Activated T-helper 17 cell treated with anti-CD3 and anti-CD28 coated beads, Interleukin-2, amount 50 U/mL, for 72 hours (primary cell): ENCODE data around the gene SLC26A9. TPM values are rescaled to one million over a fixed set of nuclear protein-coding genes. Genes with fewer than 3 reads are reported as not detected.
A peak's percentile ranks its signal among the peaks of the same experiment; 100 is the strongest.

Experiments used
- ATAC-seq: fragments of 150-1000 bp; cut with Tn5 transposase; replicated peaks from 2 replicates; pipeline ENCODE4 v1.10.0; 2021; ENCODE audit warnings: mild to moderate bottlenecking, moderate library complexity
- H3K27ac Mint-ChIP-seq: one replicate; pipeline ENCODE4 v1.8.0; 2022; ENCODE audit warnings: mixed read lengths
- H3K27me3 Mint-ChIP-seq: one replicate; pipeline ENCODE4 v1.8.0; 2022; ENCODE audit warnings: mixed read lengths
- H3K36me3 Mint-ChIP-seq: one replicate; pipeline ENCODE4 v1.8.0; 2022; ENCODE audit warnings: low read depth, mild to moderate bottlenecking, mixed read lengths
- H3K4me1 Mint-ChIP-seq: one replicate; pipeline ENCODE4 v1.8.0; 2022; ENCODE audit warnings: mixed read lengths
- H3K4me3 Mint-ChIP-seq: one replicate; pipeline ENCODE4 v1.8.0; 2022; ENCODE audit warnings: mild to moderate bottlenecking, mixed read lengths
- H3K9me3 Mint-ChIP-seq: one replicate; pipeline ENCODE4 v1.8.0; 2022; ENCODE audit warnings: mixed read lengths
- total RNA-seq, 2 donors: library from RNA; stranded (reverse); gene quantifications; one replicate each; pipeline ENCODE4 v1.2.3, GENCODE V29; 2022

Gene SLC26A9
- not detected for total RNA-seq

- Mint-ChIP-seq H3K27me3 (peaks cover 60% of the 10 kb centered on the region), H3K9me3 (no peaks in the 10 kb centered on the region), H3K36me3 (no peaks in the 10 kb centered on the region), H3K4me1 (no peaks in the 10 kb centered on the region), H3K4me3 (no peak within 1 kb of the TSS), H3K27ac (no peak within 1 kb of the TSS)
- no peak for ATAC-seq
Observed at GRCh38 chr1:205943245-205943644, at the start of gene SLC26A9. SLC26A9 (minus strand) TSS chr1:205943456; CDS start chr1:205935820, 7,636 bp downstream.

GRCh38 chr1:205992218-205992882, 49.1 kb upstream of the SLC26A9 start:
- Mint-ChIP-seq H3K9me3 (no peaks in the 10 kb centered on the region), H3K27ac (no peak overlapping the region), H3K27me3 (peaks cover 25% of the 10 kb centered on the region), H3K4me1 (no peaks in the 10 kb centered on the region), H3K36me3 (no peaks in the 10 kb centered on the region), H3K4me3 (no peak overlapping the region)
- ATAC-seq = no peak

GRCh38 chr1:205991237-205991636, 48.0 kb upstream of the SLC26A9 start:
- no peak overlapping the region for H3K27ac Mint-ChIP-seq

GRCh38 chr1:205990226-205990625, 47.0 kb upstream of the SLC26A9 start:
- no peak overlapping the region for H3K4me3 Mint-ChIP-seq
- H3K4me1 Mint-ChIP-seq = no peaks in the 10 kb centered on the region
- H3K27me3 Mint-ChIP-seq = peaks cover 21% of the 10 kb centered on the region
- H3K9me3 Mint-ChIP-seq = no peaks in the 10 kb centered on the region
- H3K27ac Mint-ChIP-seq = no peak overlapping the region
- H3K36me3 Mint-ChIP-seq = no peaks in the 10 kb centered on the region
- ATAC-seq = no peak

More at GRCh38 chr1:205991237-205991636, 48.0 kb upstream of the SLC26A9 start:
- no peaks in the 10 kb centered on the region for H3K4me1 Mint-ChIP-seq
- peaks cover 21% of the 10 kb centered on the region for H3K27me3 Mint-ChIP-seq
- ATAC-seq = no peak
- no peaks in the 10 kb centered on the region for H3K36me3 Mint-ChIP-seq
- H3K9me3 Mint-ChIP-seq = no peaks in the 10 kb centered on the region
- H3K4me3 Mint-ChIP-seq = no peak overlapping the region

- Mint-ChIP-seq H3K27me3 (peaks cover 21% of the 10 kb centered on the region), H3K4me1 (no peaks in the 10 kb centered on the region), H3K9me3 (no peaks in the 10 kb centered on the region), H3K36me3 (no peaks in the 10 kb centered on the region), H3K4me3 (no peak overlapping the region), H3K27ac (peak overlapping the region; percentile 76)
- no peak for ATAC-seq
Observed at GRCh38 chr1:205989786-205990185, 46.5 kb upstream of the SLC26A9 start.

GRCh38 chr1:205988585-205988995, 45.3 kb upstream of the SLC26A9 start:
- H3K27me3 Mint-ChIP-seq = peaks cover 21% of the 10 kb centered on the region
- H3K4me3 Mint-ChIP-seq = no peak overlapping the region
- H3K9me3 Mint-ChIP-seq = no peaks in the 10 kb centered on the region
- H3K36me3 Mint-ChIP-seq = no peaks in the 10 kb centered on the region
- no peak for ATAC-seq
- H3K4me1 Mint-ChIP-seq = no peaks in the 10 kb centered on the region
- no peak overlapping the region for H3K27ac Mint-ChIP-seq

- H3K4me1 Mint-ChIP-seq = no peaks in the 10 kb centered on the region
- ATAC-seq = no peak
- H3K9me3 Mint-ChIP-seq = peaks cover 6% of the 10 kb centered on the region
- H3K36me3 Mint-ChIP-seq = no peaks in the 10 kb centered on the region
- H3K27ac Mint-ChIP-seq = no peak overlapping the region
- peaks cover 21% of the 10 kb centered on the region for H3K27me3 Mint-ChIP-seq
- no peak overlapping the region for H3K4me3 Mint-ChIP-seq
Observed at GRCh38 chr1:205986861-205987260, 43.6 kb upstream of the SLC26A9 start.

- no peaks in the 10 kb centered on the region for H3K36me3 Mint-ChIP-seq
- H3K27me3 Mint-ChIP-seq = peaks cover 18% of the 10 kb centered on the region
- no peak for ATAC-seq
- H3K4me1 Mint-ChIP-seq = no peaks in the 10 kb centered on the region
- H3K27ac Mint-ChIP-seq = no peak overlapping the region
- no peak overlapping the region for H3K4me3 Mint-ChIP-seq
- H3K9me3 Mint-ChIP-seq = peaks cover 7% of the 10 kb centered on the region
Observed at GRCh38 chr1:205986292-205986691, 43.0 kb upstream of the SLC26A9 start.

- Mint-ChIP-seq H3K4me1 (no peaks in the 10 kb centered on the region), H3K4me3 (no peak overlapping the region), H3K27ac (no peak overlapping the region), H3K27me3 (peaks cover 14% of the 10 kb centered on the region), H3K9me3 (peaks cover 7% of the 10 kb centered on the region), H3K36me3 (no peaks in the 10 kb centered on the region)
- no peak for ATAC-seq
Observed at GRCh38 chr1:205985330-205986005, 42.2 kb upstream of the SLC26A9 start.

- peak overlapping the region; percentile 6 for H3K27ac Mint-ChIP-seq
- no peak overlapping the region for H3K4me3 Mint-ChIP-seq
- peaks cover 1% of the 10 kb centered on the region for H3K27me3 Mint-ChIP-seq
- H3K4me1 Mint-ChIP-seq = no peaks in the 10 kb centered on the region
- H3K9me3 Mint-ChIP-seq = peaks cover 7% of the 10 kb centered on the region
- peak; percentile 50 for ATAC-seq
- no peaks in the 10 kb centered on the region for H3K36me3 Mint-ChIP-seq
Observed at GRCh38 chr1:205983925-205984725, 40.9 kb upstream of the SLC26A9 start.

GRCh38 chr1:205981257-205981656, 38.0 kb upstream of the SLC26A9 start:
- no peak for ATAC-seq
- H3K27me3 Mint-ChIP-seq = no peaks in the 10 kb centered on the region

GRCh38 chr1:205980237-205980870, 37.1 kb upstream of the SLC26A9 start:
- H3K27ac Mint-ChIP-seq = no peak overlapping the region
- H3K4me1 Mint-ChIP-seq = no peaks in the 10 kb centered on the region
- no peak overlapping the region for H3K4me3 Mint-ChIP-seq
- no peaks in the 10 kb centered on the region for H3K36me3 Mint-ChIP-seq
- no peaks in the 10 kb centered on the region for H3K27me3 Mint-ChIP-seq
- H3K9me3 Mint-ChIP-seq = peaks cover 7% of the 10 kb centered on the region
- no peak for ATAC-seq

More at GRCh38 chr1:205981257-205981656, 38.0 kb upstream of the SLC26A9 start:
- no peak overlapping the region for H3K4me3 Mint-ChIP-seq
- no peak overlapping the region for H3K27ac Mint-ChIP-seq
- H3K4me1 Mint-ChIP-seq = no peaks in the 10 kb centered on the region
- peaks cover 7% of the 10 kb centered on the region for H3K9me3 Mint-ChIP-seq
- H3K36me3 Mint-ChIP-seq = no peaks in the 10 kb centered on the region

- peaks cover 7% of the 10 kb centered on the region for H3K9me3 Mint-ChIP-seq
- H3K4me1 Mint-ChIP-seq = no peaks in the 10 kb centered on the region
- H3K27me3 Mint-ChIP-seq = no peaks in the 10 kb centered on the region
- no peak overlapping the region for H3K4me3 Mint-ChIP-seq
- H3K36me3 Mint-ChIP-seq = no peaks in the 10 kb centered on the region
- ATAC-seq = no peak
- no peak overlapping the region for H3K27ac Mint-ChIP-seq
Observed at GRCh38 chr1:205979301-205979700, 36.0 kb upstream of the SLC26A9 start.

- H3K4me1 Mint-ChIP-seq = peaks cover 2% of the 10 kb centered on the region
- H3K36me3 Mint-ChIP-seq = no peaks in the 10 kb centered on the region
- peaks cover 7% of the 10 kb centered on the region for H3K9me3 Mint-ChIP-seq
- ATAC-seq = no peak
- H3K27me3 Mint-ChIP-seq = no peaks in the 10 kb centered on the region
- no peak overlapping the region for H3K4me3 Mint-ChIP-seq
- no peak overlapping the region for H3K27ac Mint-ChIP-seq
Observed at GRCh38 chr1:205978676-205979075, 35.4 kb upstream of the SLC26A9 start.
